HEK293T (cell line): ENCODE results near the gene EXD3.
A peak's percentile ranks its signal among the peaks of the same experiment; 100 is the strongest.

Source experiments
- CTCF ChIA-PET: fragments of 350-600 bp; formaldehyde crosslinking; extraction: SDS; loops from one replicate; lab custom pipeline; 2021; ENCODE audit warnings: antibody characterized with exemption, inconsistent platforms; lab: Yijun Ruan, JAX
- POLR2A ChIA-PET: fragments of 350-600 bp; formaldehyde crosslinking; extraction: SDS; loops from one replicate; lab custom pipeline; 2020; ENCODE audit warnings: antibody characterized with exemption, inconsistent platforms; lab: Yijun Ruan, JAX
- DNase-seq: peaks from one replicate; pipeline ENCODE4 v3.0.0; 2012; ENCODE audit warnings: mixed read lengths; ENCODE audit errors: extremely low spot score
- ARNT ChIP-seq: fragments of 450-650 bp; IDR thresholded peaks from 2 replicates; pipeline ENCODE4 v1.6.1; 2017; ENCODE audit warnings: mild to moderate bottlenecking
- BHLHE40 ChIP-seq: fragments of 450-650 bp; IDR thresholded peaks from 2 replicates; pipeline ENCODE4 v1.6.1; 2016; ENCODE audit warnings: mild to moderate bottlenecking, moderate library complexity, borderline replicate concordance
- CTBP1 ChIP-seq: fragments of 450-650 bp; IDR thresholded peaks from 2 replicates; pipeline ENCODE4 v1.6.1; 2016; ENCODE audit warnings: borderline replicate concordance
- ELF4 ChIP-seq: fragments of 450-650 bp; IDR thresholded peaks from 2 replicates; pipeline ENCODE4 v1.6.1; 2017; ENCODE audit warnings: antibody characterized with exemption
- FOXA1 ChIP-seq: fragments of 450-650 bp; IDR thresholded peaks from 2 replicates; pipeline ENCODE4 v1.6.1; 2016; ENCODE audit warnings: mild to moderate bottlenecking
- FOXK2 ChIP-seq: fragments of 450-650 bp; IDR thresholded peaks from 2 replicates; pipeline ENCODE4 v1.6.1; 2016; ENCODE audit warnings: mild to moderate bottlenecking
- FOXM1 ChIP-seq: fragments of 450-650 bp; IDR thresholded peaks from 2 replicates; pipeline ENCODE4 v1.6.1; 2017; ENCODE audit warnings: mild to moderate bottlenecking, borderline replicate concordance
- HDGF ChIP-seq: fragments of 450-650 bp; IDR thresholded peaks from 2 replicates; pipeline ENCODE4 v1.6.1; 2017; ENCODE audit warnings: antibody characterized with exemption, borderline replicate concordance
- L3MBTL2 ChIP-seq: fragments of 450-650 bp; conservative IDR thresholded peaks from 2 replicates; pipeline ENCODE4 v1.6.1; 2016; ENCODE audit warnings: mild to moderate bottlenecking
- LEF1 ChIP-seq: fragments of 450-650 bp; IDR thresholded peaks from 2 replicates; pipeline ENCODE4 v1.6.1; 2017; ENCODE audit warnings: mild to moderate bottlenecking, borderline replicate concordance
- NFRKB ChIP-seq: fragments of 450-650 bp; IDR thresholded peaks from 2 replicates; pipeline ENCODE4 v1.6.1; 2016; ENCODE audit warnings: mild to moderate bottlenecking, moderate library complexity
- PKNOX1 ChIP-seq: fragments of 450-650 bp; IDR thresholded peaks from 2 replicates; pipeline ENCODE4 v1.6.1; 2016
- SP1 ChIP-seq: fragments of 450-650 bp; IDR thresholded peaks from 2 replicates; pipeline ENCODE4 v1.6.1; 2017
- SUZ12 ChIP-seq: fragments of 450-650 bp; IDR thresholded peaks from 2 replicates; pipeline ENCODE4 v1.6.1; 2016; ENCODE audit warnings: mild to moderate bottlenecking
- TARDBP ChIP-seq: fragments of 450-650 bp; IDR thresholded peaks from 2 replicates; pipeline ENCODE4 v1.6.1; 2016
- ZNF384 ChIP-seq: fragments of 450-650 bp; IDR thresholded peaks from 2 replicates; pipeline ENCODE4 v1.6.1; 2016

Gene EXD3

GRCh38 chr9:137303151-137303892, 119.6 kb downstream of the EXD3 start:
- ChIA-PET CTCF (interaction anchor here (0.6 kb wide), 2 partner anchors 89 to 545 kb away, joined by 3 read pairs; partner anchors contain the start of gene LCN8), POLR2A (interaction anchor here (3.5 kb wide), 1 partner anchor 120 kb away, joined by 18 read pairs; the partner anchor contains the start of genes EXD3 and NOXA1)
- DNase-seq: no peak
- TF ChIP-seq BHLHE40 (no peak), CTBP1 (no peak)

- ChIA-PET CTCF (interaction anchor here (1.2 to 1.3 kb wide), 3 partner anchors 16 to 121 kb away, joined by 4 to 8 read pairs (median 6); partner anchors contain the start of genes EXD3 and NOXA1), POLR2A (interaction anchor here (0.6 to 3.5 kb wide), 17 partner anchors 8 to 249 kb away, joined by 3 to 18 read pairs (median 4); partner anchors contain the start of genes EXD3, MRPL41, NOXA1 and TUBB4B)
- no peak for TF ChIP-seq ZNF384
- TF ChIP-seq TARDBP: peak; percentile 82
- peak; percentile 81 for DNase-seq
Observed at GRCh38 chr9:137302449-137303150, 120.4 kb downstream of the EXD3 start.

- ChIA-PET POLR2A (interaction anchor here (0.6 to 3.5 kb wide), 17 partner anchors 9 to 250 kb away, joined by 3 to 18 read pairs (median 4); partner anchors contain the start of genes EXD3, MRPL41, NOXA1 and TUBB4B), CTCF (interaction anchor here (1.2 to 1.3 kb wide), 3 partner anchors 15 to 121 kb away, joined by 4 to 8 read pairs (median 6); partner anchors contain the start of genes EXD3 and NOXA1)
Observed at GRCh38 chr9:137302118-137302448, 120.9 kb downstream of the EXD3 start, which contains the start of gene NRARP. NRARP (minus strand) TSS chr9:137302271; CDS start chr9:137301928, 343 bp downstream.

DNA sequence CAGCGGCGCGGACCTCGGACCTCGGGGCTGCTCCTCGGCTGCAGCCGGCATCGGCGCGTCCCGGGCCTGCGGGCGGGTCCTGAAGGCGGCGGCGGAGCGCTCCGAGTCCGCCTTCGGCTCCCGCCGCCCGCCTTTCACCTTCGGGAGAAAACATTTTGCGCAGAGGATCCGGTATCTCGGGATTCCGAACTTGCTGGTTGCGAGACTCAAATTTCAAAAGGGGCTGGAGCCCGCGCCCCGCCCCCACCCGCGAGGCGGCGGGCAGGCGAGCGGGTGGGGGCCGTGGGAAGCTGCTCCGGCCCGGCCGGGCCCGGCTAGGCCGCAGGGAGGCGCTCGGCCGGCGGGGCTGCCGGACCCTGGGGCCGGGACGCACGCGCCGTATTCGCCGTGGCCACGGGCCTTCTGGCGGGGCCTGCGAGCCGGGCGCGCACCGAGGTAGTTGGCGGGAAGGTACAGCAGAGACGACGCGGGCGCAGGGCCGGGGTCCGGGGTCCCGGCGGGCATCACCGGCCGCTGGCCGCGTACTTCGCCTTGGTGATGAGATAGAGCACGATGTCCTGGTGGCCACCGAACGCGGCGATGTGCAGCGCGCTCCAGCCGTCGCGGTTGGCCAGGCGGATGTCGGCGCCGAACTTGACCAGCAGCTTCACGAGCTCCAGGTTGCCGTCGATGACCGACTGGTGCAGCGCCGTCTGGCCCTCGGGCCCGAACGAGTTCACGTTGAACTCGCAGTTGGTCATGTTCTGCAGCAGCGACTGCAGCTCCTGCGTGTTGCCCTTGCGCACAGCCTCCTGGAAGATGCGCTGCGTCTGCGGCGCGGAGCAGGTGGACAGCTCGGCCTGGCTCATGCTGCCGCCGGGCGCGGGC, 121.6 kb downstream of the EXD3 start:
- peak; percentile 42; the same call in 1 of the 2 replicates for TF ChIP-seq LEF1
- TF ChIP-seq L3MBTL2: peak; percentile 89
- TF ChIP-seq FOXM1: 0 out of 2 replicates have a peak, but pooled peaks have one; percentile 49
- no peak for TF ChIP-seq FOXA1
- 0 out of 2 replicates have a peak, but pooled peaks have one; percentile 11 for TF ChIP-seq ARNT
- no peak for TF ChIP-seq FOXK2
- TF ChIP-seq ZNF384: no peak
- ChIA-PET POLR2A (interaction anchor here (1.0 to 3.5 kb wide), 13 partner anchors 11 to 250 kb away, joined by 3 to 18 read pairs (median 5); partner anchors contain the start of genes EXD3, MRPL41, NOXA1 and TUBB4B), CTCF (interaction anchor here (1.2 to 1.3 kb wide), 3 partner anchors 14 to 122 kb away, joined by 4 to 8 read pairs (median 6); partner anchors contain the start of genes EXD3 and NOXA1)
- DNase-seq: peak; percentile 65

More at GRCh38 chr9:137302118-137302448, 120.9 kb downstream of the EXD3 start, which contains the start of gene NRARP:
- no peak for TF ChIP-seq ELF4
- no peak for TF ChIP-seq FOXK2
- TF ChIP-seq LEF1: no peak
- TF ChIP-seq SP1: no peak
- no peak for TF ChIP-seq FOXA1
- TF ChIP-seq NFRKB: no peak
- no peak for TF ChIP-seq TARDBP
- peak; percentile 90 for DNase-seq

DNA sequence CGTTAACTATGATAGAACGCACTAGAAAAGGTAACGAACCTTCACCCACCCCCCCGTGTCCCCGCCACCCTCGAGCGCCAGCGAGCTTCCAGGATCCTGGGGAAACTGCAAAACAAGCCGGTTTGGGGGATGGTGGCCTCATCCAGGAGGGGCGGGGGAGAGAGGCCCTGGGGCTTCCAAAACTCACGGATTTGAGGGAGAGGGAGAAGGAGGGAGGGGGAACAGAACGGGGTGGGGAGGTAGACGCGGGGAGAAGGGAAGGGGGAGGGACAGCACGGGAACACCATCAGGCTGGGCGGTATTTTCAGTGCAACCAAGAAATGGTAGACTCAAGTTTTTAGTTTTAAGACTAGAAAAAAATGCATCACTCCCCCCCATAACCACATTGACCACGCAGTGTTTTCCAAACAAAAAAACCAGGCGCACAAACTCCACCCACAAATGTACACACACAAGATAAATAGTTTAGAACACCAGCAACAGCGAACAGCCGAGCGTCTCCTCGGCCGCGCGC, 122.3 kb downstream of the EXD3 start:
- peak; percentile 47 for DNase-seq
- POLR2A ChIA-PET: interaction anchor here (1.0 kb wide), 1 partner anchor 16 kb away, joined by 3 read pairs; no protein-coding TSS in a partner anchor
- TF ChIP-seq FOXM1 (no peak), HDGF (no peak), ARNT (no peak), TARDBP (no peak), BHLHE40 (no peak), FOXK2 (no peak), L3MBTL2 (no peak), NFRKB (no peak), LEF1 (no peak), ZNF384 (no peak), PKNOX1 (no peak), CTBP1 (no peak), FOXA1 (no peak), SP1 (no peak)
- CTCF ChIA-PET: no interaction called here

DNA sequence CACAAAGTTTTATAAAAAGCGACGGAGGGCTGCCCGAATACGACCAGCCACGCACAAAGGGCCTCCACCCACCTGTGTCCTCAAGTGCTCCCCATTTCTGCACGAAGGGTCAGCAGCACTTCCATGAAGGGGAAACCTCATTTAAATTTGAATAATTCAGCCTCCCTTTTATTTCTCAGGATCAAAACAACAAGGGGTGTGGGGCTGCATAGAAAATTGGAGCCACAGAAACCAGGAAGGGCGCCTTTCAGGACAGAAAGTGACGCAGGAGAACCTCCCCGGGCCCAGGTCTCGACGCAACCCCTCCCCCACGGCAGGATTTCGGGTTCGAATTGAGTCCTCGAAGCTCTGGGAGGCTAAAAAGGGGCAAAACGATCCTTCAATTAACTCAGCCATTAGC, 123.0 kb downstream of the EXD3 start:
- no peak for DNase-seq
- TF ChIP-seq L3MBTL2 (no peak), ARNT (no peak), SP1 (no peak), FOXA1 (no peak), FOXK2 (no peak), SUZ12 (no peak), PKNOX1 (no peak), TARDBP (no peak), FOXM1 (no peak), CTBP1 (no peak), ZNF384 (no peak), NFRKB (no peak), HDGF (no peak)
- CTCF ChIA-PET: interaction anchor here (1.6 kb wide), 1 partner anchor 13 kb away, joined by 5 read pairs; no protein-coding TSS in a partner anchor
- POLR2A ChIA-PET: no interaction called here
